ENCODE results near the gene ASB18.

ASB18 gene

DNA sequence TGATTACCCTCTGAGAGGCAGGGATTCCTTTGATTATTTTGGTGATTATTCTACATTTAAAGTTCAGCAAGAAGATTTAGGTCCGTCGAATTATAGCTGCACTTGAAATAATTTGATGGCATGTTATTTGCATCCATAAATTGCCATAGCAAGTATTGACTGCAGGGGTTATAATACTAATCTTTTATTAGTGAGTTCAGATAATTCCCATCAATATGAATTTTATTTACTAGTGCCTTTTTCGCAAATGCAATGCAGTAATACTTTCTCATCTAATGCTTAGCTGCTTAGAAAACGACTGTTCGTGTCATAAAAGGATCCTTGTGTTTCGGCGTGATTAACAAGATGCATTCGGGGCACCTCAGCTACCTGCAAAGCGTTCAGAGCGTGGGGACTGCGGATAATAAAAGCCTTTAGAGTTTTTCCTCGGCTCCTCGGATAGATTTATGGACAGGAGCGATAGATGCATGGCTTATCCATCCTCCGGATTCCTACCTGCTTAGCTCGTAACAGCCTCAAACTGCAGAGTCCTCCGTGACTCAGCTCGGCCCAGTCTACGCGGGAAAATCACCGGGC lies 93.5 kb downstream of the ASB18 start:
- DNase-seq (ENCODE audit: extremely low read depth, low read depth), result no peak
- no peak for TF ChIP-seq CTCF (IDR thresholded peaks at IDR 0.05; ENCODE audit: low read depth, low read length)

GRCh38 chr2:236169741-236170589 lies 94.2 kb downstream of the ASB18 start:
- DNase-seq (ENCODE audit: extremely low read depth, low read depth), result no peak
- no peak for TF ChIP-seq CTCF (IDR thresholded peaks at IDR 0.05; ENCODE audit: low read depth, low read length)

GRCh38 chr2:236169151-236169721 lies 95.0 kb downstream of the ASB18 start:
- DNase-seq (ENCODE audit: extremely low read depth, low read depth), result no peak
- no peak for TF ChIP-seq CTCF (IDR thresholded peaks at IDR 0.05; ENCODE audit: low read depth, low read length)

DNA sequence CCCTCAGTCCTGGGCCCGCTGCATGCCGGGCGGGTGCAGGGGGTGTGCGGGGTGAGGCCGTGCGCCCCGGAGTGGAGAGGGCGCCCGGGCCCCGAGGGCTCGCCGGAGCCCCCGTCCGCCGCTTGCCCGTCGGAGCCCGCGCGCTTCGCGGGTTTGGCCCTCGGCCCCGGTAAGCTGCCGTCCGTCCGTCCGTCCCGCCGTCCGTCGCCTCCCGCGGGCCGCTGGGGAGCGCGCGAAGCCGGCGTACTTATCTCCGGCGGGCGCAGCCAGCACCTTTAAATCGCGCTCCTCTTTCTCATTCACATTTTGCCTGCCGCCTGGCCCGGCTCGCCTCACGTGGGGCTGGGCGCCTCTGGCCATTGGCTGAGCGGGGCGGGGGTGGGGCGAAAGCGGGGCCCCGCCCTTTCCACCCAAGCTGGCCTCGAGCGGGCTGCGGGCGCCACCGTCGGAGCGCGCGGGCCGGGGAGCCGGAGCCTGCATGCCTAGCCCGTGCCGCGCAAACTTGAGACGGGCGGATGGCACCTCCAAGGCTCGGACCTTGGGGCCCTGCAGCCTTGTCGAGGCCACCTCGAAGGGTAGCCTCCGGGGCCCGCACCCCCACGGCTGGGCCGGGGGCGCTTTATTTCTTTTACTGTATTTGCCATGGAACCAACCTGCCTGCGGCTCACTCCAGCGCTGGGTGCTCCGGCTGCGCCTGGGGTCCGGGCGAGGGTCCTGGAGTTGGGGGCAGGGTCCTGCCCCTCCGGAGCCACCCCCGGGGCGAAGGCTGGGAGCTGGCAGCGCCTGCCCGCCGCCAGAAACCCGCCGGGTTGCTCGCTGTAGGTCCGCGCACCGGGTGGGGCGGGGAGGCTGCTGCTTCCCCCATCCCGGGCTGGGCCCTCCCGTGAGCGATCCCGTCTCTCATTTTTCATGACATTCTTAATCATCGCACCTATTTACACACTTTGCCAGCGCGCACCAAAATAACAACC lies 95.8 kb downstream of the ASB18 start, which contains the start of gene GBX2:
GBX2 (minus strand) TSS at position 277 of the 971 bp plus-strand sequence. CDS start 415 bp downstream, outside the sequence.
- no peak for TF ChIP-seq CTCF (IDR thresholded peaks at IDR 0.05; ENCODE audit: low read depth, low read length)
- no peak for DNase-seq (ENCODE audit: extremely low read depth, low read depth)

- DNase-seq (ENCODE audit: extremely low read depth, low read depth), result no peak
- peak; percentile 1; the same call in 1 of the 2 replicates for TF ChIP-seq CTCF (IDR thresholded peaks at IDR 0.05; ENCODE audit: low read depth, low read length)
Observed at GRCh38 chr2:236167297-236168109, 96.7 kb downstream of the ASB18 start.

- TF ChIP-seq CTCF (IDR thresholded peaks at IDR 0.05; ENCODE audit: low read depth, low read length), result no peak
- no peak for DNase-seq (ENCODE audit: extremely low read depth, low read depth)
Observed at GRCh38 chr2:236166796-236167296, 97.4 kb downstream of the ASB18 start.

Measured in AG09319 (cell line).